WTC11 (cell line): ENCODE measurements around the gene POTEF.
"Not testable (repeated sequence)": the region's sequence is repeated elsewhere in the genome, so short reads cannot be mapped to it uniquely, and the experiment has no call there.

Experiments used
- CREB1 ChIP-seq: sonication (generic); formaldehyde crosslinking; IDR thresholded peaks from 2 replicates; pipeline ENCODE4 v1.8.0; 2023; ENCODE audit warnings: mild to moderate bottlenecking, missing genetic modification reagents
- NR3C1 ChIP-seq: sonication (generic); formaldehyde crosslinking; conservative IDR thresholded peaks from 2 replicates; pipeline ENCODE4 v1.8.1; 2023; ENCODE audit warnings: low read depth, mild to moderate bottlenecking, missing genetic modification reagents
- ZNF263 ChIP-seq: sonication (generic); formaldehyde crosslinking; IDR thresholded peaks from 2 replicates; pipeline ENCODE4 v1.8.1; 2022; ENCODE audit warnings: low read depth, mild to moderate bottlenecking, moderate library complexity, missing genetic modification reagents
- TF ChIP-seq, protein P1 (sequence below): sonication (generic); formaldehyde crosslinking; IDR thresholded peaks from 2 replicates; pipeline ENCODE4 v1.8.1; 2022; ENCODE audit warnings: low read depth, missing genetic modification reagents, borderline replicate concordance
- TF ChIP-seq, protein P2 (sequence below): sonication (generic); formaldehyde crosslinking; IDR thresholded peaks from 2 replicates; pipeline ENCODE4 v1.8.0; 2022; ENCODE audit warnings: mild to moderate bottlenecking, missing genetic modification reagents
- TF ChIP-seq, protein P3 (sequence below): fragments of 200-600 bp; IDR thresholded peaks from 2 replicates; pipeline ENCODE4 v1.8.0; 2022; ENCODE audit warnings: antibody characterized with exemption
- TF ChIP-seq, protein P4 (sequence below): sonication (generic); formaldehyde crosslinking; IDR thresholded peaks from 2 replicates; pipeline ENCODE4 v1.8.0; 2022; ENCODE audit warnings: mild to moderate bottlenecking, missing genetic modification reagents
- TF ChIP-seq, protein P5 (sequence below): sonication (generic); formaldehyde crosslinking; IDR thresholded peaks from 2 replicates; pipeline ENCODE4 v1.8.1; 2022; ENCODE audit warnings: mild to moderate bottlenecking, moderate library complexity, missing genetic modification reagents

DNA sequence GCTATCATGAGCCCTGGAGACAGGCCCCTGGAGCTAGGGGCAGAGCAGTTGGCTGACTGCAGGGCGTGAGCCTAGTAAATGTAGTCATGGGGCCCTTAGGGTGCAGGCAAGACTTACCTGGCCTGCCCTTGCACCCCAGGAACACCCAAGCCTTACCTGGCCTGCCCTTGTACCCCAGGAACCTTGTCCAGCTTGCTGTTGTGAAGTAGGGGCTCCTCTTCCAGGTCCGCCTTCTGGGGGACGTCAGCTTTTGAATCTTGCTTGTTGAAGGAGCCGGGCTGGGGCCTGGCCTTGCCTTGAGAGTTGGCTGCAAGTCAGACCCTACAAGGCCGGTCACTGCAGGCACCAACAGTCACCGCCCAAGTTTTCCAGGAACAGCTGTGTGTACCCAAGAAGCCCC is 12.0 kb upstream of the POTEF start:
- TF ChIP-seq, protein P1, sequence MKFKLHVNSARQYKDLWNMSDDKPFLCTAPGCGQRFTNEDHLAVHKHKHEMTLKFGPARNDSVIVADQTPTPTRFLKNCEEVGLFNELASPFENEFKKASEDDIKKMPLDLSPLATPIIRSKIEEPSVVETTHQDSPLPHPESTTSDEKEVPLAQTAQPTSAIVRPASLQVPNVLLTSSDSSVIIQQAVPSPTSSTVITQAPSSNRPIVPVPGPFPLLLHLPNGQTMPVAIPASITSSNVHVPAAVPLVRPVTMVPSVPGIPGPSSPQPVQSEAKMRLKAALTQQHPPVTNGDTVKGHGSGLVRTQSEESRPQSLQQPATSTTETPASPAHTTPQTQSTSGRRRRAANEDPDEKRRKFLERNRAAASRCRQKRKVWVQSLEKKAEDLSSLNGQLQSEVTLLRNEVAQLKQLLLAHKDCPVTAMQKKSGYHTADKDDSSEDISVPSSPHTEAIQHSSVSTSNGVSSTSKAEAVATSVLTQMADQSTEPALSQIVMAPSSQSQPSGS (CRISPR knock-in tag) = not testable (repeated sequence)
- TF ChIP-seq, protein P2, sequence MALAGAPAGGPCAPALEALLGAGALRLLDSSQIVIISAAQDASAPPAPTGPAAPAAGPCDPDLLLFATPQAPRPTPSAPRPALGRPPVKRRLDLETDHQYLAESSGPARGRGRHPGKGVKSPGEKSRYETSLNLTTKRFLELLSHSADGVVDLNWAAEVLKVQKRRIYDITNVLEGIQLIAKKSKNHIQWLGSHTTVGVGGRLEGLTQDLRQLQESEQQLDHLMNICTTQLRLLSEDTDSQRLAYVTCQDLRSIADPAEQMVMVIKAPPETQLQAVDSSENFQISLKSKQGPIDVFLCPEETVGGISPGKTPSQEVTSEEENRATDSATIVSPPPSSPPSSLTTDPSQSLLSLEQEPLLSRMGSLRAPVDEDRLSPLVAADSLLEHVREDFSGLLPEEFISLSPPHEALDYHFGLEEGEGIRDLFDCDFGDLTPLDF (CRISPR knock-in tag) = not testable (repeated sequence)
- TF ChIP-seq NR3C1; ZNF263 (CRISPR knock-in tag); CREB1 (CRISPR knock-in tag): not testable (repeated sequence)
- TF ChIP-seq, protein P3, sequence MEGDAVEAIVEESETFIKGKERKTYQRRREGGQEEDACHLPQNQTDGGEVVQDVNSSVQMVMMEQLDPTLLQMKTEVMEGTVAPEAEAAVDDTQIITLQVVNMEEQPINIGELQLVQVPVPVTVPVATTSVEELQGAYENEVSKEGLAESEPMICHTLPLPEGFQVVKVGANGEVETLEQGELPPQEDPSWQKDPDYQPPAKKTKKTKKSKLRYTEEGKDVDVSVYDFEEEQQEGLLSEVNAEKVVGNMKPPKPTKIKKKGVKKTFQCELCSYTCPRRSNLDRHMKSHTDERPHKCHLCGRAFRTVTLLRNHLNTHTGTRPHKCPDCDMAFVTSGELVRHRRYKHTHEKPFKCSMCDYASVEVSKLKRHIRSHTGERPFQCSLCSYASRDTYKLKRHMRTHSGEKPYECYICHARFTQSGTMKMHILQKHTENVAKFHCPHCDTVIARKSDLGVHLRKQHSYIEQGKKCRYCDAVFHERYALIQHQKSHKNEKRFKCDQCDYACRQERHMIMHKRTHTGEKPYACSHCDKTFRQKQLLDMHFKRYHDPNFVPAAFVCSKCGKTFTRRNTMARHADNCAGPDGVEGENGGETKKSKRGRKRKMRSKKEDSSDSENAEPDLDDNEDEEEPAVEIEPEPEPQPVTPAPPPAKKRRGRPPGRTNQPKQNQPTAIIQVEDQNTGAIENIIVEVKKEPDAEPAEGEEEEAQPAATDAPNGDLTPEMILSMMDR = not testable (repeated sequence)
- TF ChIP-seq, protein P4, sequence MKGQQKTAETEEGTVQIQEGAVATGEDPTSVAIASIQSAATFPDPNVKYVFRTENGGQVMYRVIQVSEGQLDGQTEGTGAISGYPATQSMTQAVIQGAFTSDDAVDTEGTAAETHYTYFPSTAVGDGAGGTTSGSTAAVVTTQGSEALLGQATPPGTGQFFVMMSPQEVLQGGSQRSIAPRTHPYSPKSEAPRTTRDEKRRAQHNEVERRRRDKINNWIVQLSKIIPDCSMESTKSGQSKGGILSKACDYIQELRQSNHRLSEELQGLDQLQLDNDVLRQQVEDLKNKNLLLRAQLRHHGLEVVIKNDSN = not testable (repeated sequence)
- TF ChIP-seq, protein P5, sequence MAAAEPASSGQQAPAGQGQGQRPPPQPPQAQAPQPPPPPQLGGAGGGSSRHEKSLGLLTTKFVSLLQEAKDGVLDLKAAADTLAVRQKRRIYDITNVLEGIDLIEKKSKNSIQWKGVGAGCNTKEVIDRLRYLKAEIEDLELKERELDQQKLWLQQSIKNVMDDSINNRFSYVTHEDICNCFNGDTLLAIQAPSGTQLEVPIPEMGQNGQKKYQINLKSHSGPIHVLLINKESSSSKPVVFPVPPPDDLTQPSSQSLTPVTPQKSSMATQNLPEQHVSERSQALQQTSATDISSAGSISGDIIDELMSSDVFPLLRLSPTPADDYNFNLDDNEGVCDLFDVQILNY (CRISPR knock-in tag) = not testable (repeated sequence)
